Testis (tissue), 3 donors: Measurements from ENCODE around the gene KLF6. TPM values are rescaled to one million over a fixed set of nuclear protein-coding genes. Genes with fewer than 3 reads are reported as not detected.

Source experiments
- DNase-seq: peaks from one replicate; pipeline ENCODE4 v3.0.0-alpha.2; 2019
- H3K27ac ChIP-seq, 2 donors: fragments of 200-600 bp; sonication (generic); one replicate each; pipeline ENCODE4 v1.5.1; 2019
- H3K27me3 ChIP-seq: fragments of 200-600 bp; sonication (generic); one replicate; pipeline ENCODE4 v1.5.1; 2019
- H3K36me3 ChIP-seq: fragments of 200-600 bp; sonication (generic); one replicate; pipeline ENCODE4 v1.5.1; 2017; ENCODE audit warnings: low read depth; ENCODE audit errors: missing control alignments
- H3K4me1 ChIP-seq: fragments of 200-600 bp; sonication (generic); one replicate; pipeline ENCODE4 v1.5.1; 2019
- H3K4me3 ChIP-seq, 2 donors: fragments of 200-600 bp; sonication (generic); one replicate each; pipeline ENCODE4 v1.5.1; 2017 to 2019
- H3K9me3 ChIP-seq: fragments of 200-600 bp; sonication (generic); one replicate; pipeline ENCODE4 v1.5.1; 2017
- POLR2A ChIP-seq: fragments of 450-650 bp; IDR thresholded peaks from one replicate; pipeline ENCODE4 v1.6.1; 2017; ENCODE audit warnings: antibody characterized with exemption, mild to moderate bottlenecking, moderate library complexity
- WGBS, 2 donors: methylation state at CpG; one replicate each; pipeline ENCODE4 v1.1.5; 2018; 5-methylcytosine and 5-hydroxymethylcytosine counted together
- intact Hi-C: fragments of 100-400 bp; cut with DNase I; formaldehyde crosslinking; loops from one replicate; pipeline ENCODE4 v1.15.1; 2023; ENCODE audit warnings: low total_unique reads
- polyA plus RNA-seq: library from polyadenylated mRNA; stranded (reverse); fragments of 350-450 nt; fragmentation: Illumina TruSeq; extraction: RNeasy Lipid Tissue Mini Kit (QIAGEN cat#74804); gene quantifications from one replicate; pipeline ENCODE4 v1.2.3, GENCODE V29; 2014; ENCODE audit warnings: low read depth, low replicate concordance; ENCODE audit not compliant: insufficient read depth
- total RNA-seq, 2 donors: library from RNA; depleted of rRNA; stranded (reverse); fragments of >200 nt; gene quantifications; one replicate each; pipeline ENCODE4 v1.2.3, GENCODE V29; 2016
- TF ChIP-seq, protein P1 (sequence below), 3 experiments: fragments of 450-650 bp in 2 of 3; fragments of 200-600 bp in 1 of 3; sonication (generic) in 1 of 3; IDR thresholded peaks; one replicate each; pipeline ENCODE4 v1.5.1; 2016 to 2019; ENCODE audit warnings: antibody characterized with exemption in 3 of 3, mild to moderate bottlenecking in 2 of 3, moderate library complexity in 1 of 3

The KLF6 gene
- total and polyA plus RNA-seq, 3 donors from 2014 or later: 30.8 to 41.5 (median 35.7) TPM

GRCh38 chr10:3800586-3800985 lies 15.6 kb upstream of the KLF6 start:
- Histone ChIP-seq H3K27me3 (no peaks in the 10 kb centered on the region), H3K9me3 (no peaks in the 10 kb centered on the region), H3K27ac (no peak overlapping the region), H3K4me3 (no peak overlapping the region), H3K36me3 (no peaks in the 10 kb centered on the region), H3K4me1 (peaks cover 18% of the 10 kb centered on the region)
- intact Hi-C loops: no loop called here
- no peak for TF ChIP-seq POLR2A
- TF ChIP-seq, protein P1, sequence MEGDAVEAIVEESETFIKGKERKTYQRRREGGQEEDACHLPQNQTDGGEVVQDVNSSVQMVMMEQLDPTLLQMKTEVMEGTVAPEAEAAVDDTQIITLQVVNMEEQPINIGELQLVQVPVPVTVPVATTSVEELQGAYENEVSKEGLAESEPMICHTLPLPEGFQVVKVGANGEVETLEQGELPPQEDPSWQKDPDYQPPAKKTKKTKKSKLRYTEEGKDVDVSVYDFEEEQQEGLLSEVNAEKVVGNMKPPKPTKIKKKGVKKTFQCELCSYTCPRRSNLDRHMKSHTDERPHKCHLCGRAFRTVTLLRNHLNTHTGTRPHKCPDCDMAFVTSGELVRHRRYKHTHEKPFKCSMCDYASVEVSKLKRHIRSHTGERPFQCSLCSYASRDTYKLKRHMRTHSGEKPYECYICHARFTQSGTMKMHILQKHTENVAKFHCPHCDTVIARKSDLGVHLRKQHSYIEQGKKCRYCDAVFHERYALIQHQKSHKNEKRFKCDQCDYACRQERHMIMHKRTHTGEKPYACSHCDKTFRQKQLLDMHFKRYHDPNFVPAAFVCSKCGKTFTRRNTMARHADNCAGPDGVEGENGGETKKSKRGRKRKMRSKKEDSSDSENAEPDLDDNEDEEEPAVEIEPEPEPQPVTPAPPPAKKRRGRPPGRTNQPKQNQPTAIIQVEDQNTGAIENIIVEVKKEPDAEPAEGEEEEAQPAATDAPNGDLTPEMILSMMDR (IDR thresholded peaks at IDR 0.05): no peak
- no peak for DNase-seq
- WGBS, 2 donors: 93 to 94% methylated on average over 5 of the region's 5 CpGs

DNA sequence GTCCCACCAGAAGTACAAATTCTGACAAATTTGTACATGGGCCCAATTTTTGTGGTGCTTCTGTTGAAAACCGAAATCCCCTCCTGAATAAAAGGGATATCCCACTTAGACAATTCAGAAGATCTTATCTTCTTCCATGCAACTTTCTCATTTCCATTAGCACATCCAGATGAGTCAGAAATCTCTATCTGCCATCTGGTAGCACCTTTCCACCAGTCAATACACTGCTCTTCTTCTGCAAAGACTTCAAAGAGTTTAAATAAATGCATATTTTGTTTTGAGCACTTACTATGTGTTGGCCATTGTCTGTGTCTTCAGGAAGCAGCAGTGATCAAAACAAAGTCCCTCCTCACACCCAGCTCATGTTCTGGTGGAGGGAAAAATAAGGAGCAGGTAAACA lies 12.7 kb upstream of the KLF6 start:
- intact Hi-C loops: no loop called here
- H3K4me3 ChIP-seq: no peak overlapping the region
- WGBS, 2 donors: 0 to 67% methylated on average over 1 of the region's 1 CpG
- H3K36me3 ChIP-seq: no peaks in the 10 kb centered on the region
- no peaks in the 10 kb centered on the region for H3K27me3 ChIP-seq
- no peak for TF ChIP-seq POLR2A
- TF ChIP-seq, protein P1 (IDR thresholded peaks at IDR 0.05): no peak
- no peak overlapping the region for H3K27ac ChIP-seq
- DNase-seq: no peak
- no peaks in the 10 kb centered on the region for H3K9me3 ChIP-seq
- no peaks in the 10 kb centered on the region for H3K4me1 ChIP-seq

DNA sequence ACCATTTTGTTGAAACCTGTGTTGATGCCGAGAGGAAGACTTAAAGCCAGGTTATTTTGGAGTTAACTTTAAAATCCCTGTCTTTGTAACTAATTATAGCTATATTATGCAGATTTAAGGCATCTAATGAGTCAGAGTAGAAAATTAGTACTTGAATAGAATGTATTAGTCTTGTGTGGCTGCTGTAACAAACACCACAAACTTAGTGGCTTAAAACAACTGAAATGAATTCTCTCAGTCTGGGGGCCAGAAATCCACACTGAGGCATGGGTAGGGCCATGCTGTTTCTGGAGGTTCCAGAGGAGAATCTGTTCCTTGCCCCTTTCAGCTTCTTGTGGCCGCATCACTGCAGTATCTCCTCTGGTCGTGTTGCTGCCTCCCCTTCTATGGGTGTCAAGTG lies 8.5 kb upstream of the KLF6 start:
- Histone ChIP-seq H3K4me3 (no peak overlapping the region), H3K4me1 (no peaks in the 10 kb centered on the region), H3K27me3 (no peaks in the 10 kb centered on the region), H3K36me3 (no peaks in the 10 kb centered on the region), H3K27ac (no peak overlapping the region), H3K9me3 (no peaks in the 10 kb centered on the region)
- TF ChIP-seq, protein P1 (IDR thresholded peaks at IDR 0.05): no peak
- no peak for TF ChIP-seq POLR2A
- intact Hi-C loops: no loop called here
- DNase-seq: no peak
- WGBS, 2 donors: 93 to 98% methylated on average over 3 of the region's 3 CpGs

DNA sequence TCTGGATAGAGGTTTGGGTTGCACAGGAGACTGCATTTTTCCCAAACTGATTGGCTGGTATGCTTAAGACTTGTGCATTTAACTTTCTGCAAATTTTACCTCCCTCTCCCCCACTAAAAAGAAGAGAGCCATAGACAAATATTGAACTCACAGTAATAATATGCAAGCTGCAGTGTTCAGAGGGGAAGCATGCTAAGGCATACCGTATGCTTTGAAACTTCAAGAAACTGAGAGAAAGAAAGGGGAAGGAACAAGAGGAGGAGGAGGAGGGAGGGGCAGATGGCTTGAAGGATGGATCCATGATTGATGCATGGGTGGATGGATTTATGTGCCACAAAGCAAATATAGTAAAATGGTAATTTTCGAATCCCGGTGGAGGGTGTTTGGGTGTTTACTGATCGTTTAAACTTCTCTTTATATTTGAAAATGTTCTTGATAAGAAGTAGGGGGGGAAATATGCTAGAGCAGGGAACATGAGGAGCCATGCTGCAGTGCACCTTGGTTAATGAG lies 7.8 kb upstream of the KLF6 start:
- Histone ChIP-seq H3K36me3 (no peaks in the 10 kb centered on the region), H3K4me1 (no peaks in the 10 kb centered on the region), H3K27ac (no peak overlapping the region), H3K27me3 (no peaks in the 10 kb centered on the region), H3K9me3 (no peaks in the 10 kb centered on the region), H3K4me3 (no peak overlapping the region)
- intact Hi-C loops: no loop called here
- no peak for DNase-seq
- TF ChIP-seq, protein P1 (IDR thresholded peaks at IDR 0.05): no peak
- no peak for TF ChIP-seq POLR2A
- 63 to 70% methylated on average over 4 of the region's 4 CpGs for WGBS, 2 donors

DNA sequence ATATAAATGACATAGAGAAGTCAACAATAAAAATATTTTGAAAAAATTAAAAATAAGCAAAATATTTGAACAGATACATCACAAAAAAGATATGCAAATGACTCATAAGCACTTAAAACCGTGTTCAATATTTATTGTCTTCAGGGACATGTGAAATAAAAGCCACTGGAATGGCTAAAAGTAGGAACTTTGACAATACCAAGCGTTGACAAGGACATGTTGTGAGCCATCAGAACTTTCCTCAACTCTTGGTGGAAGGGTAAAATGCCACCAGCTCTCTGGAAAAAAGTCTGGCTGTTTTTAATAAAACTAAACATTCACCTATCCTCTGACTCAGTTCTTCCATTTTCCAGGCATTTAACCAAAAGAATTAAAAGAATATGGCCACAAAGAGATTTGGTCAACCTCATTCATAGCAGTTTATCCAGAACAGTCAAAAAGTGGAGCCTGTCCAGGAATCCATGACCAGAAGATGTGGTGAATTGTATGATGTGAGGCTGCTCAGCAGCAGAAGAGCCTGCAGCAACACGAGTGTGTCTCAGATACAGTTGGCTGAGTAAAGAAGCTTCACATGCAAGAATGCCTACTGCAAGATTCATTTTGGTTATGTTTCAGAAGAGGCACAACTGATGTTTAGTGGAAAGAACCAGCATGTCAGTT lies 7.1 kb upstream of the KLF6 start:
- Histone ChIP-seq H3K4me1 (no peaks in the 10 kb centered on the region), H3K4me3 (no peak overlapping the region), H3K36me3 (no peaks in the 10 kb centered on the region), H3K9me3 (no peaks in the 10 kb centered on the region), H3K27me3 (no peaks in the 10 kb centered on the region), H3K27ac (no peak overlapping the region)
- DNase-seq: no peak
- intact Hi-C loops: no loop called here
- 91 to 96% methylated on average over 3 of the region's 3 CpGs for WGBS, 2 donors
- TF ChIP-seq POLR2A: no peak
- TF ChIP-seq, protein P1 (IDR thresholded peaks at IDR 0.05): no peak
